ENCODE results near the gene PET117. TPM values are rescaled to one million over a fixed set of nuclear protein-coding genes. Genes with fewer than 3 reads are reported as not detected.

PET117 gene
- total RNA-seq, 1 experiment from 2014 or later, result 4.9 TPM

DNA sequence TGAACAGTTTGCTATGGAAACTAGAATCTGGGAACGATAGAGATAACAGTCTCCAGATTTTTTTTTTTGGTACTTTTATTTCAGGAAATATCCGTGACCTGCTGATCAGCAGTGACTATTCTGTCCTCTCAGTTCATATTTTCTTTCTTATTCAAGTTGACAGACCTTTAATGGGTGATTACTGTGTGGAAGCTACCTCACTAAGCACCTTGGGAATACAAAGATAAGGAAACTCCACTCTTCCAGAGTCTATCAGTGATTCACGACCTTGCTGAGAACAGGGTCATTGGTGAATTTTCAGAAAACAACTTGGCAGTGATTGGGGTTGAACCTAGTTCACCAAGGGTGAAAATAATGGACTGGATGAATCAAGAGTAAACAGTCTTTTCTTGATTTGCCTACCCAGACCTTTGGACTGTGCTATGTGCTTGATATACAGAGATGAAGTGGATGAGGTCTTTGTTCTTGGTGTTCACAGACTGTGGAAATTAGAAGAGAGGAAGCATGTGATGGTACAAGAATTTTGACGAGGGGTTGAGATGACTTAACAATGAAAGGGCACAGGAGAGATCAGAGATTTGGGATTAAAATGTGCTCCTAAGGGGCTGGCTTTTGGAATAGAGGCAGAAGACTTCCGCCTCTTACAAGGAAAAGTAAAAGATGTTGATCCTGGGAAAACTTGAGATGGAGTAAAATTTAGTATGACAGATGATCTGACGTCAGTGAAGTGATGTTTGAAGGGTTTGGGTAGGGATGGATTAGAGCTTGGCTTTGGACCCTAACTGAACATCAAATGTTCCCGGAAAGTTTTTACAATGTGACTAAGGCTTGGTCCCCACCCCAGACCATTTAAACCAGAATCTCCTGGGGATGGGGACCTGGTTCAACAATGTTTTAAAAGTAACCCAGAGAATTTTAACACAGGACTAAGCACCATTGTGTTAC lies 1.2 kb downstream of the PET117 start:
- no peaks in the 10 kb centered on the region for H3K27me3 ChIP-seq (ENCODE audit: low read length)
- peak overlapping the region; percentile 81 for H3K4me2 ChIP-seq (ENCODE audit: low read depth, low read length, poor library complexity, severe bottlenecking)
- H3K9me2 ChIP-seq (replicated peaks; ENCODE audit: insufficient read depth, low read length), result no peaks in the 10 kb centered on the region
- H3K4me1 ChIP-seq (ENCODE audit: low read length), result peaks cover 26% of the 10 kb centered on the region
- peak overlapping the region; percentile 91 for H3K4me3 ChIP-seq (ENCODE audit: low read length)
- H3K9ac ChIP-seq (ENCODE audit: low read length), result peak overlapping the region; percentile 91
- peak overlapping the region; percentile 56; the same call in 1 of the 2 replicates for H3K27ac ChIP-seq (ENCODE audit: low read length)
- H3K9me3 ChIP-seq (ENCODE audit: low read length), result no peaks in the 10 kb centered on the region
- no peak overlapping the region for H2AFZ ChIP-seq (ENCODE audit: low read length)
- H4K20me1 ChIP-seq (ENCODE audit: insufficient read depth, low read depth, low read length), result no peaks in the 10 kb centered on the region
- peak; percentile 51 for DNase-seq
- peaks cover 55% of the 10 kb centered on the region for H3K79me2 ChIP-seq (ENCODE audit: low read length)
- peaks cover 10% of the 10 kb centered on the region; the same call in 1 of the 2 replicates for H3K36me3 ChIP-seq (ENCODE audit: insufficient read depth, low read length)

DNA sequence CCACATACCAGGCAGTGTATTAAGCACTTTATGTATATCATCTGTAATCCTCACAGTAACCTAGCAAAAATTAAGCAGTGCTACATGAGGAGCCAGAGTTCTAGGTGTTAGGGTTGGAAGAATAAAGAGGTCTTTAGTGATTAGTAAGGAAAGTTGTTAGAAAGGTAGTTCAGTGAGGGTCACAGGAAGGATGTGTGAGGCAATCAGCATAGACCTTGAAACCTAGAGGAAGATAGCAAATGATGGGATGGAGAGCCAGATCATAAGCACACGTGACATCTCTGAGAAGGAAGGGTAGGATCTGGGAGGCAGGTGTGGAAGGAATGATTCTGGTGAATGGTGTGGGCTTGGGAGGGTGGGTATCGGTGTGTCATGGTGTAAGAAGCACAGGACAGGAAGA lies 2.2 kb downstream of the PET117 start:
- Histone ChIP-seq H3K27me3 (ENCODE audit: low read length) (no peaks in the 10 kb centered on the region), H3K36me3 (ENCODE audit: insufficient read depth, low read length) (peaks cover 10% of the 10 kb centered on the region; the same call in 1 of the 2 replicates), H3K4me1 (ENCODE audit: low read length) (peaks cover 26% of the 10 kb centered on the region), H3K79me2 (ENCODE audit: low read length) (peaks cover 55% of the 10 kb centered on the region), H3K9me3 (ENCODE audit: low read length) (no peaks in the 10 kb centered on the region), H3K4me3 (ENCODE audit: low read length) (peak overlapping the region; percentile 91; the same call in 1 of the 2 replicates), H3K9me2 (replicated peaks; ENCODE audit: insufficient read depth, low read length) (no peaks in the 10 kb centered on the region), H2AFZ (ENCODE audit: low read length) (no peak overlapping the region), H3K27ac (ENCODE audit: low read length) (no peak overlapping the region), H4K20me1 (ENCODE audit: insufficient read depth, low read depth, low read length) (no peaks in the 10 kb centered on the region), H3K4me2 (ENCODE audit: low read depth, low read length, poor library complexity, severe bottlenecking) (peak overlapping the region; percentile 81), H3K9ac (ENCODE audit: low read length) (peak overlapping the region; percentile 91)
- no peak for DNase-seq

GRCh38 chr20:18144541-18145099 lies 7.0 kb downstream of the PET117 start:
- no peak for DNase-seq
- H3K9me3 ChIP-seq (ENCODE audit: low read length), result no peaks in the 10 kb centered on the region
- H3K36me3 ChIP-seq (ENCODE audit: insufficient read depth, low read length), result peaks cover 15% of the 10 kb centered on the region; the same call in 1 of the 2 replicates
- no peak overlapping the region for H2AFZ ChIP-seq (ENCODE audit: low read length)
- H3K4me1 ChIP-seq (ENCODE audit: low read length), result peaks cover 5% of the 10 kb centered on the region
- H4K20me1 ChIP-seq (ENCODE audit: insufficient read depth, low read depth, low read length), result no peaks in the 10 kb centered on the region
- H3K4me2 ChIP-seq (ENCODE audit: low read depth, low read length, poor library complexity, severe bottlenecking), result no peak overlapping the region
- no peak overlapping the region for H3K4me3 ChIP-seq (ENCODE audit: low read length)
- H3K9me2 ChIP-seq (replicated peaks; ENCODE audit: insufficient read depth, low read length), result no peaks in the 10 kb centered on the region
- H3K79me2 ChIP-seq (ENCODE audit: low read length), result peaks cover 35% of the 10 kb centered on the region
- H3K27me3 ChIP-seq (ENCODE audit: low read length), result no peaks in the 10 kb centered on the region
- H3K27ac ChIP-seq (ENCODE audit: low read length), result no peak overlapping the region
- no peak overlapping the region for H3K9ac ChIP-seq (ENCODE audit: low read length)

GRCh38 chr20:18154342-18154741 lies 16.7 kb downstream of the PET117 start:
- no peak for DNase-seq

GRCh38 chr20:18156045-18156444 lies 18.4 kb downstream of the PET117 start:
- no peak overlapping the region for H2AFZ ChIP-seq (ENCODE audit: low read length)
- no peaks in the 10 kb centered on the region for H3K9me2 ChIP-seq (replicated peaks; ENCODE audit: insufficient read depth, low read length)
- H4K20me1 ChIP-seq (ENCODE audit: insufficient read depth, low read depth, low read length), result no peaks in the 10 kb centered on the region
- no peak overlapping the region for H3K27ac ChIP-seq (ENCODE audit: low read length)
- 0 out of 2 replicates have a peak, but pooled peaks cover 7% of the 10 kb centered on the region for H3K79me2 ChIP-seq (ENCODE audit: low read length)
- DNase-seq, result no peak
- no peak overlapping the region for H3K4me2 ChIP-seq (ENCODE audit: low read depth, low read length, poor library complexity, severe bottlenecking)
- no peak overlapping the region for H3K9ac ChIP-seq (ENCODE audit: low read length)
- no peaks in the 10 kb centered on the region for H3K27me3 ChIP-seq (ENCODE audit: low read length)
- H3K4me1 ChIP-seq (ENCODE audit: low read length), result no peaks in the 10 kb centered on the region; the same call in 1 of the 2 replicates
- no peak overlapping the region for H3K4me3 ChIP-seq (ENCODE audit: low read length)
- H3K36me3 ChIP-seq (ENCODE audit: insufficient read depth, low read length), result peaks cover 16% of the 10 kb centered on the region; the same call in 1 of the 2 replicates
- H3K9me3 ChIP-seq (ENCODE audit: low read length), result no peaks in the 10 kb centered on the region

More at GRCh38 chr20:18154342-18154741, 16.7 kb downstream of the PET117 start:
- H3K27me3 ChIP-seq (ENCODE audit: low read length), result no peaks in the 10 kb centered on the region
- H4K20me1 ChIP-seq (ENCODE audit: insufficient read depth, low read depth, low read length), result no peaks in the 10 kb centered on the region
- H3K4me3 ChIP-seq (ENCODE audit: low read length), result no peak overlapping the region
- H3K4me1 ChIP-seq (ENCODE audit: low read length), result no peaks in the 10 kb centered on the region; the same call in 1 of the 2 replicates
- no peak overlapping the region for H3K9ac ChIP-seq (ENCODE audit: low read length)
- no peak overlapping the region for H3K27ac ChIP-seq (ENCODE audit: low read length)
- no peak overlapping the region for H3K4me2 ChIP-seq (ENCODE audit: low read depth, low read length, poor library complexity, severe bottlenecking)
- H3K9me3 ChIP-seq (ENCODE audit: low read length), result no peaks in the 10 kb centered on the region
- H3K36me3 ChIP-seq (ENCODE audit: insufficient read depth, low read length), result peaks cover 13% of the 10 kb centered on the region; the same call in 1 of the 2 replicates
- no peaks in the 10 kb centered on the region for H3K9me2 ChIP-seq (replicated peaks; ENCODE audit: insufficient read depth, low read length)
- H2AFZ ChIP-seq (ENCODE audit: low read length), result no peak overlapping the region
- H3K79me2 ChIP-seq (ENCODE audit: low read length), result 0 out of 2 replicates have a peak, but pooled peaks cover 4% of the 10 kb centered on the region

- Histone ChIP-seq H3K4me2 (ENCODE audit: low read depth, low read length, poor library complexity, severe bottlenecking) (no peak overlapping the region), H3K27ac (ENCODE audit: low read length) (no peak overlapping the region), H3K36me3 (ENCODE audit: insufficient read depth, low read length) (peaks cover 26% of the 10 kb centered on the region; the same call in 1 of the 2 replicates), H3K9me2 (replicated peaks; ENCODE audit: insufficient read depth, low read length) (no peaks in the 10 kb centered on the region), H3K4me1 (ENCODE audit: low read length) (no peaks in the 10 kb centered on the region), H2AFZ (ENCODE audit: low read length) (no peak overlapping the region), H3K4me3 (ENCODE audit: low read length) (no peak overlapping the region), H3K79me2 (ENCODE audit: low read length) (peaks cover 40% of the 10 kb centered on the region), H4K20me1 (ENCODE audit: insufficient read depth, low read depth, low read length) (no peaks in the 10 kb centered on the region), H3K27me3 (ENCODE audit: low read length) (no peaks in the 10 kb centered on the region), H3K9me3 (ENCODE audit: low read length) (no peaks in the 10 kb centered on the region), H3K9ac (ENCODE audit: low read length) (no peak overlapping the region)
- no peak for DNase-seq
Measured at GRCh38 chr20:18164356-18164755, 26.7 kb downstream of the PET117 start.

DNA sequence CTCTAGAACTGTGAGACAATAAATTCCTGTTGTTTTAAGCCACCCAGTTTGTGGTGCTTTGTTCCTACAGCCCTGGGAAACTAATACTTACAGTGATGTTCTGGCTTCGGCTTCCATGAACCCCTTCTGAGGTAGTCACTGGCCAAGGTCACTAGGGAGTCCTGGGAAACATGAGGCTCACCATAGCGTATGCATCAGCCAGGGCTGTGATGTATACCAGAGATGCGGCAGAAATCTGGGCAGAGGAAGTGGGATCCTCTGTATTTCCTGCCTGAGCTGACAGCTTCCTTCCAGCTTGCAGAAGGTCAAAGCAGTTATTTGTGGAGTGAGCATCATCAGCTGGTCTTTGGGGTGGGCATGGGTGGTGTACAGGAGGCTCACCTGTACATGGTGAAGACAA lies 27.9 kb downstream of the PET117 start:
- Histone ChIP-seq H3K79me2 (ENCODE audit: low read length) (peaks cover 43% of the 10 kb centered on the region), H4K20me1 (ENCODE audit: insufficient read depth, low read depth, low read length) (no peaks in the 10 kb centered on the region), H3K27me3 (ENCODE audit: low read length) (no peaks in the 10 kb centered on the region), H3K9me3 (ENCODE audit: low read length) (no peaks in the 10 kb centered on the region), H3K4me1 (ENCODE audit: low read length) (no peaks in the 10 kb centered on the region), H3K27ac (ENCODE audit: low read length) (no peak overlapping the region), H3K9ac (ENCODE audit: low read length) (no peak overlapping the region), H3K4me2 (ENCODE audit: low read depth, low read length, poor library complexity, severe bottlenecking) (no peak overlapping the region), H3K36me3 (ENCODE audit: insufficient read depth, low read length) (peaks cover 25% of the 10 kb centered on the region; the same call in 1 of the 2 replicates), H2AFZ (ENCODE audit: low read length) (no peak overlapping the region), H3K9me2 (replicated peaks; ENCODE audit: insufficient read depth, low read length) (no peaks in the 10 kb centered on the region), H3K4me3 (ENCODE audit: low read length) (no peak overlapping the region)
- no peak for DNase-seq
